SU-DHL-6 (cell line): Measurements from ENCODE around the gene NKAP.
A peak's percentile ranks its signal among the peaks of the same experiment; 100 is the strongest.

Experiments used
- H2AFZ ChIP-seq: fragments of 200-600 bp; sonication (generic); 2 replicates; pipeline ENCODE4 v1.6.1; 2014; ENCODE audit warnings: low read depth, mild to moderate bottlenecking, moderate library complexity, mixed read lengths, antibody characterized with exemption, low read length; ENCODE audit not compliant: severe bottlenecking
- H3F3A ChIP-seq: fragments of 200-600 bp; shearing (Covaris generic); 2 replicates; pipeline ENCODE4 v1.6.0; 2016; ENCODE audit warnings: antibody characterized with exemption, mild to moderate bottlenecking; ENCODE audit not compliant: insufficient read depth
- H3K27ac ChIP-seq: fragments of 200-600 bp; sonication (generic); 2 replicates; pipeline ENCODE4 v1.5.1; 2016; ENCODE audit warnings: low read depth, mild to moderate bottlenecking, low read length, moderate library complexity, mixed read lengths
- H3K27me3 ChIP-seq: fragments of 200-600 bp; sonication (generic), shearing (Covaris generic); 2 replicates; pipeline ENCODE4 v1.6.0; 2014; ENCODE audit warnings: mild to moderate bottlenecking, low read length
- H3K36me3 ChIP-seq: fragments of 200-600 bp; sonication (generic); 2 replicates; pipeline ENCODE4 v1.6.1; 2014; ENCODE audit warnings: mild to moderate bottlenecking, low read length, mixed read lengths
- H3K4me2 ChIP-seq: fragments of 300-600, 200-600 bp; shearing (Covaris generic), sonication (generic); 2 replicates; pipeline ENCODE4 v1.6.0; 2014; ENCODE audit warnings: low read length, low read depth, mild to moderate bottlenecking; ENCODE audit not compliant: poor library complexity, severe bottlenecking
- H3K4me3 ChIP-seq: fragments of 200-600 bp; sonication (generic); 2 replicates; pipeline ENCODE4 v1.5.1; 2014; ENCODE audit warnings: antibody characterized with exemption, low read length, mild to moderate bottlenecking, mixed read lengths; ENCODE audit not compliant: insufficient read depth, poor library complexity, severe bottlenecking
- H3K79me2 ChIP-seq: fragments of 200-600 bp; sonication (generic); 2 replicates; pipeline ENCODE4 v1.6.1; 2014; ENCODE audit warnings: mild to moderate bottlenecking, low read length, moderate library complexity; ENCODE audit not compliant: insufficient read depth
- H3K9ac ChIP-seq: fragments of 200-600 bp; sonication (generic); 2 replicates; pipeline ENCODE4 v1.7.0; 2014; ENCODE audit warnings: mild to moderate bottlenecking, low read length
- H3K9me2 ChIP-seq: fragments of 200-600 bp; sonication (generic); replicated peaks from 2 replicates; pipeline ENCODE4 v1.6.1; 2014; ENCODE audit warnings: low read length; ENCODE audit not compliant: insufficient read depth
- H3K9me3 ChIP-seq: fragments of 200-600 bp; sonication (generic); 2 replicates; pipeline ENCODE4 v1.6.1; 2014; ENCODE audit warnings: low read length, mixed read lengths; ENCODE audit not compliant: insufficient read depth
- H4K20me1 ChIP-seq: fragments of 200-600 bp; sonication (generic); 2 replicates; pipeline ENCODE4 v1.6.1; 2014; ENCODE audit warnings: low read depth, mild to moderate bottlenecking, antibody characterized with exemption, low read length, moderate library complexity, mixed read lengths
- CTCF ChIP-seq: fragments of 200-600 bp; sonication (generic); IDR thresholded peaks from one replicate; pipeline ENCODE4 v1.5.1; 2017; ENCODE audit warnings: antibody characterized with exemption, mild to moderate bottlenecking, low read length, moderate library complexity; ENCODE audit not compliant: insufficient read depth, poor library complexity, severe bottlenecking
- EZH2phosphoT487 ChIP-seq: fragments of 200-600 bp; sonication (generic), shearing (Covaris generic); conservative IDR thresholded peaks from 2 replicates; pipeline ENCODE4 v1.6.1; 2018; ENCODE audit warnings: mild to moderate bottlenecking, antibody characterized with exemption, low read length, moderate library complexity, mixed read lengths

The NKAP gene

DNA sequence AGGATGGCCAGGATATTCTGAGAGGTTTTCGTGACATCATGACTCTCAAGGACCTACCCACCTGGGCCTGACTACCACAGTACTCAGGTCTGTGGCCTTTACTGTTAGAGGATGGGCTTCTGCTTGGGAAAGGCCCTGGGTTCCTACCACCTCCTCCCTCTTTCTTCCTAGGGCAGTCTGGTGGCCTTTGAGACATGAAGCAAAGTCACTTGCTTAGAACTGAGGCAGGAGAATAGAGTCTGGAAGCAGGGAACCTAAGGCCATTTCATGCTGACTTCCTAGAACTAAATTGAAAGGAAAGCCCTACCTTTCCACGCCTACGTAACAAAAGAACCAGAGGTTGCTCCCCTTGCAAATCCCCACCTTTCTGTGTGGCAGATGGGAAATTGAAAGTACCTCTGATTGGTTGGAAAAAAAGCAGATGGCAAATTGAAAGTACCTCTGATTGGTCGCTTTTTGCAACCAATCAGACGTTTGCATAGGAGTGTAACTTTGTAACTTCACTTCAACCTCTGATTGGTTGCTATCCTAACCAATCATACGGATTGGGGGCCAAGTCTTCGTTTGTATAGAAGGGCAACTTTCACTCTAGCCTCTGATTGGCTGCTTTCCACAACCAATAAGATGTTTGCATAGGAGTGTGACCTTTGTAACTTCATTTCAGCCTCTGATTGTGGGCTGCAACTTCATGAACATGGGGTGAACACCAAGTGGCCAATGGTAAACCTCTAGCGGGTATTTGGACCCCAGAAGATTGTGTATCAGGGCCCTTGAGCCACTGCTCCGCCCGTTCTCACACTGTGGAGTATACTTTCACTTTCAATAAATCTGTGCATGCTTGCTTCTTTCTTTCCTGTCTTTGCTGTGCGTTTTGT, 57.8 kb downstream of the NKAP start:
- Histone ChIP-seq H3K9me2 (no peaks in the 10 kb centered on the region), H3K4me3 (no peak overlapping the region), H2AFZ (no peak overlapping the region), H3K27ac (no peak overlapping the region), H3K36me3 (no peaks in the 10 kb centered on the region), H3K79me2 (no peaks in the 10 kb centered on the region), H3F3A (no peaks in the 10 kb centered on the region), H3K27me3 (no peaks in the 10 kb centered on the region), H3K4me2 (no peak overlapping the region), H4K20me1 (no peaks in the 10 kb centered on the region), H3K9ac (no peak overlapping the region), H3K9me3 (no peaks in the 10 kb centered on the region)
- TF ChIP-seq EZH2phosphoT487 (no peak), CTCF (no peak)

DNA sequence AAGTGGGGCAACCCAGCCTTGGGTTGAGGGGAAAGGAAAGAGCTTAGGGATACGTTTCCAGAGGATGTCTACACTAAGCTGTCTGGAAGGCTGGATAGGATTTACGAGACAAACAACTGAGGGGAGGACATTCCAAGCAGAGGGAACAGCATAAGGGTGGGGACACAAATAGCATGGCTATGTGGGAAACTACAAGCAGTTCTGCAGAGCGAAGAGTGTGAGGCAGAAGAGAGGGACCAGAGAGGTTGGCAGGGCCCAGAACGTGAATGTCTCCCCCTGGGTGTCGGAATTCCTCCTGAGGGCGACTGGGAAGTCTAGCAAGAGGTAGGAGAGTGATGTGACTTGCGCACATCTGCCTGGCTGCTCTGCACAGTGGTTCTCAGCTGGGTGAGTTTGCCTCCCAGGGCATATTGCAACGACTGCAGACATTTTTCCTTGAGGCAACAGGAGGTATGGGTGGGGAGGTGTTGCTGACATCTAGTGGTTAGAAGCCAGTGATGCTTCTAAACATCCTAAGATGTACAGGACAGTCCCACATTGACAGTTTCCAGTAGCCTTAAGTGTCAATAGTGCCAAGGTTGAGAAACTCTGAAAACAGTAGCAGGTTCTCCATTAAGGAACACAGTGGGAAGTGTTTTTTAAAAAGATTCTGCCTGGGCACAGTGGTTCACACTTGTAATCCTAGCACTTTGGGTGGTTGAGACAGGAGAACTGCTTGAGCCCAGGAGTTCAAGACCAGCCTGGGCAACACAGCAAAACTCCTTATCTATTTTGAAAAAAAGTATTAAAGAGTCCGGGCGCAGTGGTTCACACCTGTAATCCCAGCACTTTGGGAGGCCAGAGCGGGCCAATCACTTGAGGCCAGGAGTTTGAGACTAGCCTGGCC, 62.8 kb downstream of the NKAP start:
- no peaks in the 10 kb centered on the region for H4K20me1 ChIP-seq
- H3K4me2 ChIP-seq: no peak overlapping the region
- TF ChIP-seq EZH2phosphoT487: no peak
- peak; percentile 22 for TF ChIP-seq CTCF

GRCh38 chrX:119880076-119880475, 63.5 kb downstream of the NKAP start:
- no peak for TF ChIP-seq EZH2phosphoT487
- TF ChIP-seq CTCF: no peak
- Histone ChIP-seq H2AFZ (no peak overlapping the region), H3K79me2 (no peaks in the 10 kb centered on the region), H3K27me3 (no peaks in the 10 kb centered on the region), H3K36me3 (no peaks in the 10 kb centered on the region; the same call in 1 of the 2 replicates), H3F3A (no peaks in the 10 kb centered on the region), H3K4me2 (no peak overlapping the region), H3K9me3 (no peaks in the 10 kb centered on the region), H3K9me2 (no peaks in the 10 kb centered on the region), H3K9ac (no peak overlapping the region), H3K27ac (no peak overlapping the region), H3K4me3 (no peak overlapping the region), H4K20me1 (no peaks in the 10 kb centered on the region)

More for the DNA sequence above, 62.8 kb downstream of the NKAP start:
- H3F3A ChIP-seq: no peaks in the 10 kb centered on the region
- no peaks in the 10 kb centered on the region for H3K79me2 ChIP-seq
- H3K36me3 ChIP-seq: no peaks in the 10 kb centered on the region; the same call in 1 of the 2 replicates
- no peak overlapping the region for H3K9ac ChIP-seq
- no peaks in the 10 kb centered on the region for H3K9me3 ChIP-seq
- no peak overlapping the region for H2AFZ ChIP-seq
- H3K4me3 ChIP-seq: no peak overlapping the region
- H3K9me2 ChIP-seq: no peaks in the 10 kb centered on the region
- H3K27ac ChIP-seq: no peak overlapping the region
- H3K27me3 ChIP-seq: no peaks in the 10 kb centered on the region
